Suprapubic skin (tissue), 3 donors: Measurements from ENCODE around the gene SLC44A2.

Experiments used
- CTCF ChIP-seq, 2 donors: fragments of 200-600 bp in 1 of 2; fragments of 450-650 bp in 1 of 2; sonication (generic) in 1 of 2; IDR thresholded peaks; one replicate each; pipeline ENCODE4 v1.5.1; 2016 to 2019; ENCODE audit warnings: antibody characterized with exemption in 2 of 2, mild to moderate bottlenecking in 1 of 2, moderate library complexity in 1 of 2
- POLR2A ChIP-seq, 2 donors: fragments of 450-650 bp; IDR thresholded peaks; one replicate each; pipeline ENCODE4 v1.6.1; 2017; ENCODE audit warnings: antibody characterized with exemption in 2 of 2, mild to moderate bottlenecking in 2 of 2, moderate library complexity in 2 of 2

GRCh38 chr19:10634430-10634829 lies 9.1 kb downstream of the SLC44A2 start:
- TF ChIP-seq CTCF (IDR thresholded peaks at IDR 0.05) (no peak), POLR2A (IDR thresholded peaks at IDR 0.05) (no peak)
